Measurements from ENCODE around the gene ACOXL. TPM values are rescaled to one million over a fixed set of nuclear protein-coding genes. Genes with fewer than 3 reads are reported as not detected.

Gene ACOXL
- total and polyA plus RNA-seq, 9 of the 15 experiments (the other 6 are each of a cell fraction or from before 2014, with no cell fraction given), result 0.31 to 0.56 TPM; not detected in 7

DNA sequence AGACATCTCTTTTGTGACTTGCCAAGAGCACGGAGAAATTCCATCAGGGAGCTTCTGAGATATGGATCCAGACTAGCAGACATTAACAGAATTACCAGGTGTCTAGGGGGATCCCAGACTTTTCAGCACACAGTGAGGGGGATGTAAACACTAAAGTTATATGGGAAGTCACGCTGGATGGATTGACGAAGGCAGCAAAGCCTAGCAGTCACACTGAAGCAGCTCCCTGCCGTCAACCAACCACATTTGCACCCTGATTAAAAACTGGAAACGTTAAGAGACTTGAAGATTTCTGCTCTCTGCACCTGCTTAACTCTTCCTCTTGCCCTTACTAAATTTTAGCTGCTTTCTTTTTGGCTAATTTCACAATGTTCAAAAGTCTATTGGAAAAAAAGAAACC, 325.9 kb downstream of the ACOXL start:
- no peak for FAIRE-seq
- H3K4me3 ChIP-seq, result no peak overlapping the region
- CTCF ChIA-PET (ENCODE audit: low intra/inter-chr PET ratio), result no interaction called here

More for the DNA sequence above, 325.9 kb downstream of the ACOXL start:
- H3K36me3 ChIP-seq (ENCODE audit: control insufficient read depth, insufficient read depth, low read length), result no peaks in the 10 kb centered on the region
- H3K4me1 ChIP-seq (replicated peaks in 1 of 2; ENCODE audit: control insufficient read depth in 2 of 2, insufficient read depth in 2 of 2, low read length in 2 of 2), result no peaks in the 10 kb centered on the region
- H2AFZ ChIP-seq (ENCODE audit: low read depth, low read length), result no peak overlapping the region
- H3K4me2 ChIP-seq (ENCODE audit: insufficient read depth, low read length), result no peak overlapping the region
- BruUV-seq (replicated peaks), result no TSS peak
- ATAC-seq (no peak), DNase-seq (ENCODE audit: extremely low read depth in 1 of 4, low spot score in 3 of 4) (no peak)
- H3K9me1 ChIP-seq (ENCODE audit: control insufficient read depth, insufficient read depth, low read length), result no peaks in the 10 kb centered on the region
- TF ChIP-seq ETS2 (tag; IDR thresholded peaks at IDR 0.05; ENCODE audit: borderline replicate concordance, poor library complexity, severe bottlenecking), result no peak
- TF ChIP-seq, protein P1, sequence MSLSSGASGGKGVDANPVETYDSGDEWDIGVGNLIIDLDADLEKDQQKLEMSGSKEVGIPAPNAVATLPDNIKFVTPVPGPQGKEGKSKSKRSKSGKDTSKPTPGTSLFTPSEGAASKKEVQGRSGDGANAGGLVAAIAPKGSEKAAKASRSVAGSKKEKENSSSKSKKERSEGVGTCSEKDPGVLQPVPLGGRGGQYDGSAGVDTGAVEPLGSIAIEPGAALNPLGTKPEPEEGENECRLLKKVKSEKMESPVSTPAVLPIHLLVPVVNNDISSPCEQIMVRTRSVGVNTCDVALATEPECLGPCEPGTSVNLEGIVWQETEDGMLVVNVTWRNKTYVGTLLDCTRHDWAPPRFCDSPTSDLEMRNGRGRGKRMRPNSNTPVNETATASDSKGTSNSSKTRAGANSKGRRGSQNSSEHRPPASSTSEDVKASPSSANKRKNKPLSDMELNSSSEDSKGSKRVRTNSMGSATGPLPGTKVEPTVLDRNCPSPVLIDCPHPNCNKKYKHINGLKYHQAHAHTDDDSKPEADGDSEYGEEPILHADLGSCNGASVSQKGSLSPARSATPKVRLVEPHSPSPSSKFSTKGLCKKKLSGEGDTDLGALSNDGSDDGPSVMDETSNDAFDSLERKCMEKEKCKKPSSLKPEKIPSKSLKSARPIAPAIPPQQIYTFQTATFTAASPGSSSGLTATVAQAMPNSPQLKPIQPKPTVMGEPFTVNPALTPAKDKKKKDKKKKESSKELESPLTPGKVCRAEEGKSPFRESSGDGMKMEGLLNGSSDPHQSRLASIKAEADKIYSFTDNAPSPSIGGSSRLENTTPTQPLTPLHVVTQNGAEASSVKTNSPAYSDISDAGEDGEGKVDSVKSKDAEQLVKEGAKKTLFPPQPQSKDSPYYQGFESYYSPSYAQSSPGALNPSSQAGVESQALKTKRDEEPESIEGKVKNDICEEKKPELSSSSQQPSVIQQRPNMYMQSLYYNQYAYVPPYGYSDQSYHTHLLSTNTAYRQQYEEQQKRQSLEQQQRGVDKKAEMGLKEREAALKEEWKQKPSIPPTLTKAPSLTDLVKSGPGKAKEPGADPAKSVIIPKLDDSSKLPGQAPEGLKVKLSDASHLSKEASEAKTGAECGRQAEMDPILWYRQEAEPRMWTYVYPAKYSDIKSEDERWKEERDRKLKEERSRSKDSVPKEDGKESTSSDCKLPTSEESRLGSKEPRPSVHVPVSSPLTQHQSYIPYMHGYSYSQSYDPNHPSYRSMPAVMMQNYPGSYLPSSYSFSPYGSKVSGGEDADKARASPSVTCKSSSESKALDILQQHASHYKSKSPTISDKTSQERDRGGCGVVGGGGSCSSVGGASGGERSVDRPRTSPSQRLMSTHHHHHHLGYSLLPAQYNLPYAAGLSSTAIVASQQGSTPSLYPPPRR (CRISPR knock-in tag; IDR thresholded peaks at IDR 0.05; ENCODE audit: borderline replicate concordance), result no peak
- no peak for TF ChIP-seq FOXJ2 (tag; IDR thresholded peaks at IDR 0.05)
- TF ChIP-seq POLR2H (tag; IDR thresholded peaks at IDR 0.05; ENCODE audit: low read depth), result no peak
- intact Hi-C loops (cut with micrococcal nuclease) (no loop called here), in situ Hi-C loops (cut with MboI) (no loop called here)
- 1% methylated on average over 5 of the region's 5 CpGs for WGBS (ENCODE audit: insufficient coverage, low coverage, missing lambda C conversion rate)
- H3K9ac ChIP-seq (ENCODE audit: insufficient read depth in 1 of 2, low read depth in 2 of 2, low read length in 2 of 2), result no peak overlapping the region
- H3K79me2 ChIP-seq (ENCODE audit: control insufficient read depth, insufficient read depth, low read length), result no peaks in the 10 kb centered on the region
- POLR2A ChIA-PET, result interaction anchor here (1.4 kb wide), 1 partner anchor 9 kb away, joined by 10 read pairs; no protein-coding TSS in a partner anchor
- no peaks in the 10 kb centered on the region for H4K20me1 ChIP-seq (replicated peaks; ENCODE audit: control insufficient read depth, insufficient read depth, low read length)
- no peak overlapping the region for H3K27ac ChIP-seq (ENCODE audit: extremely low read depth, low read depth, low read length)
- H3K9me3 ChIP-seq (replicated peaks; ENCODE audit: control insufficient read depth, insufficient read depth, low read depth, low read length), result no peaks in the 10 kb centered on the region; the same call in 1 of the 2 replicates
- H3K27me3 ChIP-seq (ENCODE audit: control insufficient read depth in 2 of 2, insufficient read depth in 2 of 2, low read length in 2 of 2), result peaks cover 3 to 29% of the 10 kb centered on the region in 2 experiments; a peak in 4 of 5 replicates

Data from K562 (cell line).